GM12872 (cell line): Measurements from ENCODE around the gene PIK3CA.

Experiments
- TF ChIP-seq, protein P1 (sequence below): IDR thresholded peaks from 3 replicates; pipeline ENCODE4 v1.5.1; 2011; ENCODE audit warnings: low read depth, mild to moderate bottlenecking, low read length, moderate library complexity; ENCODE audit not compliant: insufficient read depth

PIK3CA gene

DNA sequence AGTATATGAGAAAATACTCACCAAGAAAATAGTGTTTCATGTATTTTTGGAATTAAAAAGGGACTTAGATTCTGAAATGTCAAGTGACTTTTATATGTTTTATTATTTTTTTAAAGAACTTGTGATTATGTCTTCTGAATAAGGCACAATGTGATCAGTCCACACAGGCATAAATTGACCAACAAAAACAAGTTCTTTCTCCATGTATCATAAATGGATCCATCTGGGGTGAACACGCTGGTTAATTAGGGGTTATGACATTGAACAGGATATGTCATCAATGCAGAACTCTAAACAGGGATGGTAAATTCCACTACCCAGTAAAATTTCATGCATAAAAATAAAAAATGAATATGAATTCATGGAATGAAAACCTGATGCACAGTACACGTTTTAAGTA lies 31.3 kb upstream of the PIK3CA start:
- TF ChIP-seq, protein P1, sequence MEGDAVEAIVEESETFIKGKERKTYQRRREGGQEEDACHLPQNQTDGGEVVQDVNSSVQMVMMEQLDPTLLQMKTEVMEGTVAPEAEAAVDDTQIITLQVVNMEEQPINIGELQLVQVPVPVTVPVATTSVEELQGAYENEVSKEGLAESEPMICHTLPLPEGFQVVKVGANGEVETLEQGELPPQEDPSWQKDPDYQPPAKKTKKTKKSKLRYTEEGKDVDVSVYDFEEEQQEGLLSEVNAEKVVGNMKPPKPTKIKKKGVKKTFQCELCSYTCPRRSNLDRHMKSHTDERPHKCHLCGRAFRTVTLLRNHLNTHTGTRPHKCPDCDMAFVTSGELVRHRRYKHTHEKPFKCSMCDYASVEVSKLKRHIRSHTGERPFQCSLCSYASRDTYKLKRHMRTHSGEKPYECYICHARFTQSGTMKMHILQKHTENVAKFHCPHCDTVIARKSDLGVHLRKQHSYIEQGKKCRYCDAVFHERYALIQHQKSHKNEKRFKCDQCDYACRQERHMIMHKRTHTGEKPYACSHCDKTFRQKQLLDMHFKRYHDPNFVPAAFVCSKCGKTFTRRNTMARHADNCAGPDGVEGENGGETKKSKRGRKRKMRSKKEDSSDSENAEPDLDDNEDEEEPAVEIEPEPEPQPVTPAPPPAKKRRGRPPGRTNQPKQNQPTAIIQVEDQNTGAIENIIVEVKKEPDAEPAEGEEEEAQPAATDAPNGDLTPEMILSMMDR = no peak

DNA sequence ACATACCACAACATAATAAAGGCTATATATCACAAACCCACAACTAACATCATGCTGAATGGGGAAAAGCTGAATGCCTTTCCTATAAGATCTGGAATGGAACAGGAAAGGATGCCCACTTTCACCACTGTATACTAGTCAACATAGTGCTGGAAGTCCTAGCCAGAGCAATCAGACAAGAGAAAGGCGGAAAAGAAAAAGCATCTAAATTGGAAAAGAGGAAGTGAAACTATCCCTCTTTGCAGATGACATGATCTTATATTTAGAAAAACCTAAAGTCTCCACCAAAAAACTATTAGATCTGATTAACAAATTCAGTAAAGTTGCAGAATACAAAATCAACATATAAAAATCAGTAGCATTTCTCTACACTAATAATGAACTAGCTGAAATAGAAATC lies 14.6 kb upstream of the PIK3CA start:
- TF ChIP-seq, protein P1 = no peak

DNA sequence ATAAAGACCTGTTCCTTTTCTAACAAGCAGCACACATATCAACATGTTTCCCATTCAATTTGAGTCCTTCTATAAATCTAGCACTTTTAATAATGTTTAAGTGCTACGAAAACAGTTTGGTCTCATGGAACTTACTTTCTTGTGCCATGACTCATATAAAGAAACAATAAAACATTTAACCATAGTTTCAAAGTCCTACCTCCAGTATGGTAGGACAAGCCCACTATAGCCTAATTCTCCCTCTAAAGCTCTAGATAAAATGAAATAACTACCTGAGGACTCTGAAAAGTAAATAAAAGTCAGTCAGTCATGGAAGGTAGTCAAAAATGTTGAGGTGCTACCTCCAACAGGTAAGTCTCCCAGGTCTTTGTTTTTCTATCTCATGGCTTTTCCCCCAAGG lies 12.0 kb upstream of the PIK3CA start:
- TF ChIP-seq, protein P1 = no peak

DNA sequence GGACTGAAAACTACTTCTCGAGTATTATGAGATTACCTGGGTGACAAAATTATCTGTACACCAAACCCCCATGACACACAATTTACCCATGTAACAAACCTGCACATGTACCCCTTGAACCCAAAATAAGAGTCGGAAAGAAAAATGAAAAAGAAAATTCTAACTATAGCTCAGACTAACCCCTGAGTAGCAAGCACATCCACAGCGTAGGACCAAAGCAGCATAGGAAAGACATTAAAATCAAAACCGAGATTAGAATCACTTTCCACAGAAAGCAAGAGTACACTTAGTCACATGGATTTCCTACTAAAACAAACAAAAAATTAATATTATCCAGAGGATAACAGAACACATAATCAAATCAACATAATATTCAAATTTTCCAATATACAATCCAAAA lies 6.3 kb upstream of the PIK3CA start:
- TF ChIP-seq, protein P1 = no peak

DNA sequence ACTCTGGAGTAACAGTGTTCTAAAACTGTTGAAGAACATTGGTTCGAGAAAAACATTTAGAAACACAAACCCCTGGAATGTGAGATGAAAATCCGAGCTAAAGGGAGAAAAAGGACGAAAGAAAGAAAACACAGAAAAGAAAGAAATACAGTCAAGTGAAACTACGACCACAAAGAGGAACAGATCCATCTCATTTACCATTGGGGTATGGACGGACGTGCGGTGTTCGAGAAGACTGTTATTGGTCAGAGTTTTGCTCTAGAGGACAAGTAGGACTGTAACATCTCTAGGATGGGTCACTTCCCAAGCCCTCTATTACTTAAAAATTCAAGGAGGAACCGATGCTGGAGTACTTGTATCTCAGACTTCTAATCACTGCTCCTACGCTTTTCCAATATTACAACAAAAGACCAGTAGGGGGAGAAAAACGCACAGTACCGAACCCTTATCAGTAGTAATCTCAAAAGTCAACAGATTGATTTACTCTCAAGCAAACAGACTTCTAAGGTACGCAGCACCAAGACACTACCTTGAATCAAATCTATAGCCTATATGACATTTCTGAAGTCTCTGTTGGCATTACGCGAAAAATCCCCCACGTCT lies 1.1 kb upstream of the PIK3CA start:
- TF ChIP-seq, protein P1 = peak; percentile 61; the same call in 2 of the 3 replicates

DNA sequence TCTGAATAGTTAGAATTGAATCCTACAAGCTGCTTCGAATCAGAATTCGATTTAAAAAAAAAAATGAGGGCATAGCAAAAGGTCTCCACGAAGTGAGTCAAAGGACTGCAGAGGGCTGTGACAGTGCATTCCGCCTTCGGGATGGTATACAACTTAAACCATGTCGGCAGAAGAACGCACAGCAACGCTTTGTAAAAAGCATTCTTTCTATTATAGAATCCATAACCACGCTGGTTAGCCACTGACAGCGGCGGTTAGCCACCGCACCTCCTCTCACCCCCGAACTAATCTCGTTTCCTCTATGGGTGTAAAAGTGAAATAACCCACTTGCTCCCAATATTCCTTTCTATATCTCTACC lies 664 bp upstream of the PIK3CA start:
- TF ChIP-seq, protein P1 = no peak

DNA sequence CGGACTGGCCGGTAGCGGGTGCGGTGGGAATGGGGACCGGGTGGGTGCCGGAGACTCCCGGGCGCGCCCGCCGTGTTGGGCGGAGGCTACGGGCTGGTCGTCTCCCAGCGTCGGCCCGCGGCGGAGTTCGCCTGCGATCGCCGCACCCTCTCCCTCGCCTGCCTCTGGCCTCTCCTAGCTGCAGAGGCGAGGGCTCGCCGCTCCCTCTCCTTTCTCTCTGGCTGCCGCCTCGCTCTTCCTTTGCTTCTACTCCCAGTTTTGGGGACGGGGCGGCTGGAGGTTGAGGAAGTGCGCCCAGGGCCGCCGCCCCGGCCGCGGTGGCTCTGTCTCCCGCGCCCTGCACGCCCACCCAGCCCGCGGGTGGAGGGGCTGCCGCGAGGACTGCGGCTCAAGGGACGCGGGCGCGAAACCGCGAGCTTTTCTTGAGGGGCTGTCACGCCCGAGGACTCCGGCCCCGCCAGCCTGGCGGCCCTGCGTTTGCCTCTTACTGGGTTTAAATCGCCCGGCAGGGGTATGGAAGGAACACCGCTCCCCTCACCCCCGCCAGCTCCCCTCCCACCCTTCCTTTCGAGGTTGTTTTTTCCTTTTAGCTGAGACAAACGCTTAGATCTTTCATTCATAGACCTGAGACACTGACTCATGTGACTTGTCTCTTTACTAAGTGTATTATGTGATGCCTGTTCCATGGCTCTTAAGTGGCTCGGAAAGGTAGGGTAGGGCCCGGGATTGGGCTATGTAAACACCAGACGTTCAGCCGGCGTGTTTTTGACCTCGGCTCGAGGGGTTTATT lies 654 bp downstream of the PIK3CA start:
- TF ChIP-seq, protein P1 = no peak
